GM12872 (cell line): ENCODE data around the gene PXT1.

Experiments used
- TF ChIP-seq, protein P1 (sequence below): IDR thresholded peaks from 3 replicates; pipeline ENCODE4 v1.5.1; 2011; ENCODE audit warnings: low read depth, mild to moderate bottlenecking, low read length, moderate library complexity; ENCODE audit not compliant: insufficient read depth

PXT1 gene

DNA sequence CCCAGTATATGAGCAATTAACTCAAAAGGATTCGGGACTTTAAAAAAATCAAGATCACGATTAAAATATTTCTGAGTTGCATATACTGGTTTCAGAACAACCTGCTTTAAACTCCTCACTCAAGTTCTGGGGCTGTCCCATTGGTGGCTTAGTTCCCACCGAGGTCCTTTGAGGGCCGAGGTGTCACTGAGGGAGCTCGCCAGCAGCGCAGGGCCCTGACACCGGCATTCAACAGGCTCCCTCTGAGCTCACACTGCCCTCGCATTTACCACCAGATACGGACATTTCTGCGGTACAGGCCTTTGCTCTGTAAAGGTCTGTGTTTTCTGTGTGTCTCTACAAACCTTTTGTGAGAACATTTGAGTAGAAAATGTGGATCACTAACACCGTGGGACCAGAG, 81.6 kb downstream of the PXT1 start:
- TF ChIP-seq, protein P1, sequence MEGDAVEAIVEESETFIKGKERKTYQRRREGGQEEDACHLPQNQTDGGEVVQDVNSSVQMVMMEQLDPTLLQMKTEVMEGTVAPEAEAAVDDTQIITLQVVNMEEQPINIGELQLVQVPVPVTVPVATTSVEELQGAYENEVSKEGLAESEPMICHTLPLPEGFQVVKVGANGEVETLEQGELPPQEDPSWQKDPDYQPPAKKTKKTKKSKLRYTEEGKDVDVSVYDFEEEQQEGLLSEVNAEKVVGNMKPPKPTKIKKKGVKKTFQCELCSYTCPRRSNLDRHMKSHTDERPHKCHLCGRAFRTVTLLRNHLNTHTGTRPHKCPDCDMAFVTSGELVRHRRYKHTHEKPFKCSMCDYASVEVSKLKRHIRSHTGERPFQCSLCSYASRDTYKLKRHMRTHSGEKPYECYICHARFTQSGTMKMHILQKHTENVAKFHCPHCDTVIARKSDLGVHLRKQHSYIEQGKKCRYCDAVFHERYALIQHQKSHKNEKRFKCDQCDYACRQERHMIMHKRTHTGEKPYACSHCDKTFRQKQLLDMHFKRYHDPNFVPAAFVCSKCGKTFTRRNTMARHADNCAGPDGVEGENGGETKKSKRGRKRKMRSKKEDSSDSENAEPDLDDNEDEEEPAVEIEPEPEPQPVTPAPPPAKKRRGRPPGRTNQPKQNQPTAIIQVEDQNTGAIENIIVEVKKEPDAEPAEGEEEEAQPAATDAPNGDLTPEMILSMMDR: no peak

DNA sequence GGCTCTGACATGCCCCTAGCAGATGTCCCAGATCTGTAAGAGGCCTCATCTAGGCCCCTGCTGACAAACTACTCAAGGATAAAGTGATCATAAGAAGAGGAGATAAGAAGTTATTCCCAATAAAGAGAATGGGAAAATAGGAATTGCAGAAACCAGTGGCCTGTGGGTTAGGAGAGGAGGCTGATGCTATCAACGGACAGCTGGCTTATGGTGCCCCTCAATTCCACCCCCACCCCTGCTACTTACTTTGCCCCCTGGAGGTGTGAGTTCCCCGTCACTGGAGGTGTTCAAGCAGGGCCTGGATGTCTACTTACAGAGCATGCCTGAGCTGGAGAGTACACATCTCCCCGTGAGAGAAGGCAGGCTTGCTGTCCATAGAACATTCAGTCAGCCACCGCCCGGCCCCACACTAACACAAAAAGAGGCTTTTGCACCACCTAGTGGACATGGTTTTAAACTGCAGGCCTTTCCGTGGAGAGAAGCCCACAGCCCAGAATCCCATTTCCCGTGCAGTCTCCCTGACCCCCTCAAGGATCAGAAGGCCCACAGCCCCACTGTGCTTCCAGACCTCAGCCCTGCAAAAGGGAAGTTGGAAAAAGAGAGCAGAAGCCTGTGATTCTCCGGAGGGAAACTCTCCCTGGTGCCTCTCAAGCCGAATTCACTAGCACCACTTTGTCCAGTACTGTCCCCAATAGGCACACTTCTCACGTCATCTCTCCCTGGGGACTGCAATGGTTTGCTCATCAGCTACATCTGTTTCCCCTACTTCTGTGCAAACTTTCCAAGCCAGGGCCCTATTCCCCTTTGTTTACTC, 82.2 kb downstream of the PXT1 start:
- TF ChIP-seq, protein P1: peak; percentile 84

GRCh38 chr6:36358226-36358915, 84.3 kb downstream of the PXT1 start:
- TF ChIP-seq, protein P1: no peak

- TF ChIP-seq, protein P1: no peak
These were observed 84.8 kb downstream of the PXT1 start for GRCh38 chr6:36357872-36358225.

DNA sequence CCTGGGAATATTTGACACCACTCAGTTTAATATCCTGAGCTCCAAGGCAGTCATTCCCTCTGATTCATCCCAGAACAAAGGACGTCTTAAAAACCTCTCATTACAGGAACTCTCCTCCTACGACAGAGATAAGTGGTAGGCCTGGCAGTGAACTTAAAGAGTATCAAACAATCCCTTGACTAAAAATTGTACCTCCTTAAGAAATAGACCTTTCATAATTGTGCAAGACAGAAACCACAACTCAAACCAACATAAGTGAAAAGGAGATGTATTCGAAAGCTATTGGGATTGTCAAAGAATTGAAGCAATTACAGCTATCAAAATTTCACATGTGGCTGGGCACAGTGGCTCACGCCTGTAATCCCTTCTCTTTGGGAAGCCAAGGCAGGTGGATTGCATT, 86.8 kb downstream of the PXT1 start:
- TF ChIP-seq, protein P1: no peak

GRCh38 chr6:36353411-36353915, 89.2 kb downstream of the PXT1 start:
- TF ChIP-seq, protein P1: no peak

DNA sequence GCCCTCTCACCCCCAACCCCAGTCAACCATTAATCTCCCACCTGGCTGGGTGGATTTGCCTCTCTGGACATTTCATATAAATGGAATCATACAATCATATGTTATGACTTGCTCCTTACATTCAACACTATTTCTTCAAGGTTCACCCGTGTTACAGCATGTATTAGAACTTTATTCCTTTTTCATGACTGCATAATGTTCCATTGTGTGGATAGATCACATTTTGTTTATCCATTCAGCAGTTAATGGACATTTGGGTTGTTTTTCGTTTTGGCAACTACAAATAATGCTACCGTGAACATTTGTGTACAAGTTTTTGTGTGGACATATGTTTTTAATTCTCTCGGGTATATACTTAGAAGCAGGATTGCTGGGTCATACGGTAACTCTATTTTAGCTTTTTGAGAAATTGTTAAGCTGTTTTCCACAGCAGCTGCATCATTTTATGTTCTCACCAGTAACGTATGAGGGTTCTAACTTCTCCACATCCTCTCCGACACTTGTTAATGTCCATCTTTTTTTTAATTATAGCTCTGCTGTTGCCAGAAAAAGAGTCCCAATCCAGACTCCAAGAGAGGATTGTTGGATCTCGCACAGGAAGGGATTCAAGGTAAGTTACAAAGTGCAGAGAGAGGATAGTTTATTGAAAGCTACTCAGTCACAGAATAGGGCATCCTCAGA, 90.0 kb downstream of the PXT1 start:
- TF ChIP-seq, protein P1: no peak
